Dedifferentiated amniotic fluid mesenchymal stem cell (primary cell): ENCODE results near the gene NME1.
A peak's percentile ranks its signal among the peaks of the same experiment; 100 is the strongest.
"Not testable (repeated sequence)": the region's sequence is repeated elsewhere in the genome, so short reads cannot be mapped to it uniquely, and the experiment has no call there.

Source experiments
- DNase-seq: peaks from one replicate; pipeline ENCODE4 v3.0.0-alpha.2; 2016; ENCODE audit errors: extremely low spot score

NME1 gene

GRCh38 chr17:51153210-51154072 is at the start of gene NME1:
Gene NME1 (plus strand): TSS chr17:51153559. CDS start chr17:51155655, 2,096 bp downstream.
- peak; percentile 100 for DNase-seq

- DNase-seq: no peak
Observed at GRCh38 chr17:51107778-51108177, 45.6 kb upstream of the NME1 start.

- DNase-seq: not testable (repeated sequence)
Observed at GRCh38 chr17:51112303-51113222, 40.8 kb upstream of the NME1 start.

GRCh38 chr17:51115179-51115578 is 38.2 kb upstream of the NME1 start:
- DNase-seq: no peak

- DNase-seq: no peak
Observed at GRCh38 chr17:51118330-51119195, 34.8 kb upstream of the NME1 start.

- DNase-seq: peak; percentile 30
Observed at GRCh38 chr17:51119415-51120356, 33.7 kb upstream of the NME1 start.

GRCh38 chr17:51120357-51120738 is 33.0 kb upstream of the NME1 start:
- no peak for DNase-seq

GRCh38 chr17:51120739-51121619 is 32.4 kb upstream of the NME1 start, which contains the start of gene SPAG9:
Gene SPAG9 (minus strand): TSS chr17:51120868. CDS start chr17:51120656, 212 bp downstream.
- peak; percentile 97 for DNase-seq

GRCh38 chr17:51121620-51122472 is 31.5 kb upstream of the NME1 start:
- DNase-seq: peak; percentile 89

- not testable (repeated sequence) for DNase-seq
Observed at GRCh38 chr17:51122473-51123115, 30.8 kb upstream of the NME1 start.

GRCh38 chr17:51124640-51125503 is 28.5 kb upstream of the NME1 start:
- DNase-seq: no peak

GRCh38 chr17:51128076-51128475 is 25.3 kb upstream of the NME1 start:
- no peak for DNase-seq

GRCh38 chr17:51132964-51133319 is 20.4 kb upstream of the NME1 start:
- DNase-seq: no peak

- no peak for DNase-seq
Observed at GRCh38 chr17:51133365-51133764, 20.0 kb upstream of the NME1 start.

- no peak for DNase-seq
Observed at GRCh38 chr17:51135956-51136355, 17.4 kb upstream of the NME1 start.

GRCh38 chr17:51142597-51142996 is 10.8 kb upstream of the NME1 start:
- DNase-seq: no peak
